Measurements from ENCODE around the gene FMN1.

DNA sequence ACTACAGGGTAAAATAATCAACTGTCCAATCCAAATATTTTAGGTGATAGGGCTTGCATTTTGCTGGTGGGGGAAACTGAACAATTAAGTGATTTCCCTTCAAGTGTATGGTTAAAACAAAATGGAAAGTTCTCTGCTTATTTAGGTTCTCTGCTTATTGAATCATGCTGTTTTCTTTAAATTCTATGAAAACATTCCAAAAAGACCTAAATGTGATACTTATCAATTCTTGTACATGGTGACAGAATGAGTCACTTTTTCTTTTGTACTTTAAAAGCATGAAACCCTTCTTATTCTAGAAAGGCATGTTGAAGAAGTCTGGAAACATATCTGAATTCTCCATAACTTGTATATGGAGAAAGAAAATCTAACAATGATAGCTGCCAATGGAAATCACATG, 192.6 kb downstream of the FMN1 start:
- TF ChIP-seq, protein P1, sequence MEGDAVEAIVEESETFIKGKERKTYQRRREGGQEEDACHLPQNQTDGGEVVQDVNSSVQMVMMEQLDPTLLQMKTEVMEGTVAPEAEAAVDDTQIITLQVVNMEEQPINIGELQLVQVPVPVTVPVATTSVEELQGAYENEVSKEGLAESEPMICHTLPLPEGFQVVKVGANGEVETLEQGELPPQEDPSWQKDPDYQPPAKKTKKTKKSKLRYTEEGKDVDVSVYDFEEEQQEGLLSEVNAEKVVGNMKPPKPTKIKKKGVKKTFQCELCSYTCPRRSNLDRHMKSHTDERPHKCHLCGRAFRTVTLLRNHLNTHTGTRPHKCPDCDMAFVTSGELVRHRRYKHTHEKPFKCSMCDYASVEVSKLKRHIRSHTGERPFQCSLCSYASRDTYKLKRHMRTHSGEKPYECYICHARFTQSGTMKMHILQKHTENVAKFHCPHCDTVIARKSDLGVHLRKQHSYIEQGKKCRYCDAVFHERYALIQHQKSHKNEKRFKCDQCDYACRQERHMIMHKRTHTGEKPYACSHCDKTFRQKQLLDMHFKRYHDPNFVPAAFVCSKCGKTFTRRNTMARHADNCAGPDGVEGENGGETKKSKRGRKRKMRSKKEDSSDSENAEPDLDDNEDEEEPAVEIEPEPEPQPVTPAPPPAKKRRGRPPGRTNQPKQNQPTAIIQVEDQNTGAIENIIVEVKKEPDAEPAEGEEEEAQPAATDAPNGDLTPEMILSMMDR (IDR thresholded peaks at IDR 0.05 in 4 of 5, conservative IDR thresholded peaks at IDR 0.05 in 1 of 5), result no peak
- no peak for TF ChIP-seq POLR2A (IDR thresholded peaks at IDR 0.05)

All from gastrocnemius medialis (tissue), 4 donors.